Adrenal gland (tissue), 12 donors: ENCODE measurements around the gene ANKS3. TPM values are rescaled to one million over a fixed set of nuclear protein-coding genes. Genes with fewer than 3 reads are reported as not detected.

Experiments used
- DNase-seq, 7 donors: peaks; one replicate each; pipeline ENCODE4 v3.0.0-alpha.2; 2019 to 2020
- H3K27ac ChIP-seq, 5 donors: fragments of 200-600 bp; sonication (generic) in 4 of 5; 1 replicate in 3 of 5; 2 replicates in 2 of 5; pipeline versions ENCODE4 v1.5.1 to v1.8.0; 2016 to 2020; ENCODE audit warnings: mild to moderate bottlenecking in 1 of 5
- H3K27me3 ChIP-seq: fragments of 200-600 bp; 2 replicates; pipeline ENCODE4 v1.8.0; 2021
- H3K36me3 ChIP-seq, 2 donors: fragments of 200-600 bp; replicated peaks in 1 of 2; 1 replicate in 1 of 2; 2 replicates in 1 of 2; pipeline versions ENCODE4 v1.5.1 to v1.8.0; 2018 to 2022
- H3K4me1 ChIP-seq, 2 donors: fragments of 200-600 bp; replicated peaks in 1 of 2; 1 replicate in 1 of 2; 2 replicates in 1 of 2; pipeline versions ENCODE4 v1.5.1 to v1.8.0; 2018 to 2021
- H3K4me3 ChIP-seq, 4 donors: fragments of 200-600 bp; sonication (generic) in 3 of 4; one replicate each; pipeline ENCODE4 v1.5.1; 2016 to 2018
- H3K9me3 ChIP-seq, 3 donors: fragments of 200-600 bp; sonication (generic) in 1 of 3; replicated peaks in 1 of 3; 1 replicate in 2 of 3; 2 replicates in 1 of 3; pipeline versions ENCODE4 v1.5.1 to v1.8.0; 2016 to 2021
- CTCF ChIP-seq, 6 experiments: fragments of 450-650 bp in 4 of 6; fragments of 200-600 bp in 2 of 6; sonication (generic) in 1 of 6; IDR thresholded peaks; 1 replicate in 5 of 6; 2 replicates in 1 of 6; pipeline versions ENCODE4 v1.5.1 to v1.8.0; 2016 to 2021; ENCODE audit warnings: antibody characterized with exemption in 6 of 6, mild to moderate bottlenecking in 2 of 6, moderate library complexity in 1 of 6
- POLR2A ChIP-seq, 2 donors: fragments of 450-650 bp; IDR thresholded peaks; one replicate each; pipeline ENCODE4 v1.6.1; 2017; ENCODE audit warnings: antibody characterized with exemption in 2 of 2, mild to moderate bottlenecking in 2 of 2, moderate library complexity in 1 of 2
- WGBS, 4 donors: extraction: QIAGEN DNeasy Blood & Tissue Kit in 2 of 4; methylation state at CpG; one replicate each; pipeline versions ENCODE4 v1.1.5 to v1.1.7; 2013 to 2017; 5-methylcytosine and 5-hydroxymethylcytosine counted together
- intact Hi-C, 2 donors: fragments of 100-400 bp; cut with DNase I; formaldehyde crosslinking; loops; one replicate each; pipeline versions ENCODE4 v1.14.1 to v1.15.0; 2022 to 2023
- polyA plus RNA-seq, 3 donors: library from polyadenylated mRNA; stranded (reverse); fragments of 200-250 nt in 2 of 3; fragments of 350-450 nt in 1 of 3; fragmentation: Illumina TruSeq in 1 of 3; extraction: RNeasy Lipid Tissue Mini Kit (QIAGEN cat#74804) in 1 of 3; gene quantifications; one replicate each; pipeline ENCODE4 v1.2.3, GENCODE V29; 2013 to 2014
- total RNA-seq, 9 donors: library from RNA; depleted of rRNA in 4 of 9; stranded (reverse); fragments of >200 nt in 4 of 9; fragments of 120-200 nt in 1 of 9; fragmentation: NEBNext Ultra II Directional in 1 of 9; extraction: Animal tissue kit (Norgen Biotek cat#: 25700) in 1 of 9; gene quantifications; one replicate each; pipeline versions ENCODE4 v1.1.0 to v1.2.4, GENCODE V29; 2013 to 2023
- donor health status: healthy with polysubstance abuse.
- donor health status: Bipolar disorder and iron deficiency.
- donor health status: DM: yes; HTN: yes; CAD: no.
- donor health status: DM: no; HTN: no; CAD: no.
- donor health status: DM: no; HTN: no; CAD: no.
- donor health status: DM: yes; HTN: yes; CAD: no.

Gene ANKS3
- total and polyA plus RNA-seq, 12 donors: 7.2 to 118 (median 19.1) TPM

GRCh38 chr16:4778050-4778392 lies 44.0 kb upstream of the ANKS3 start:
- intact Hi-C loops: no loop called here
- no peak for DNase-seq
- Histone ChIP-seq H3K4me3 (no peak overlapping the region), H3K9me3 (no peaks in the 10 kb centered on the region), H3K27ac (no peak overlapping the region), H3K36me3 (no peaks in the 10 kb centered on the region), H3K4me1 (no peaks in the 10 kb centered on the region), H3K27me3 (no peaks in the 10 kb centered on the region)
- 75 to 87% (median 86%) methylated on average over 4 to 5 of the region's 5 CpGs for WGBS, 4 donors
- TF ChIP-seq CTCF (IDR thresholded peaks at IDR 0.05): no peak
- TF ChIP-seq POLR2A (IDR thresholded peaks at IDR 0.05): no peak

GRCh38 chr16:4777339-4778049 lies 43.4 kb upstream of the ANKS3 start:
- no peak for TF ChIP-seq POLR2A (IDR thresholded peaks at IDR 0.05)
- no peak for TF ChIP-seq CTCF (IDR thresholded peaks at IDR 0.05)
- H3K27ac ChIP-seq: no peak overlapping the region
- no peaks in the 10 kb centered on the region for H3K27me3 ChIP-seq
- H3K9me3 ChIP-seq: no peaks in the 10 kb centered on the region
- 74 to 86% (median 81%) methylated on average over 9 to 17 of the region's 17 CpGs for WGBS, 4 donors
- intact Hi-C loops: no loop called here
- no peak overlapping the region for H3K4me3 ChIP-seq
- H3K36me3 ChIP-seq: no peaks in the 10 kb centered on the region
- no peaks in the 10 kb centered on the region for H3K4me1 ChIP-seq
- no peak for DNase-seq

GRCh38 chr16:4776141-4776705 lies 42.2 kb upstream of the ANKS3 start:
- TF ChIP-seq POLR2A (IDR thresholded peaks at IDR 0.05): no peak
- TF ChIP-seq CTCF (IDR thresholded peaks at IDR 0.05): no peak
- WGBS, 4 donors: 80 to 100% (median 92%) methylated on average over 1 to 2 of the region's 2 CpGs
- DNase-seq: no peak

GRCh38 chr16:4775005-4775404 lies 40.9 kb upstream of the ANKS3 start:
- intact Hi-C loops: no loop called here
- no peak overlapping the region for H3K27ac ChIP-seq
- TF ChIP-seq POLR2A (IDR thresholded peaks at IDR 0.05) (no peak), CTCF (IDR thresholded peaks at IDR 0.05) (no peak)
- WGBS, 4 donors: 40 to 87% (median 81%) methylated on average over 1 to 13 of the region's 13 CpGs
- H3K4me3 ChIP-seq: no peak overlapping the region
- no peak for DNase-seq
- H3K36me3 ChIP-seq: no peaks in the 10 kb centered on the region
- no peaks in the 10 kb centered on the region for H3K4me1 ChIP-seq
- H3K27me3 ChIP-seq: no peaks in the 10 kb centered on the region
- no peaks in the 10 kb centered on the region for H3K9me3 ChIP-seq

More at GRCh38 chr16:4776141-4776705, 42.2 kb upstream of the ANKS3 start:
- no peaks in the 10 kb centered on the region for H3K27me3 ChIP-seq
- H3K27ac ChIP-seq: no peak overlapping the region
- H3K36me3 ChIP-seq: no peaks in the 10 kb centered on the region
- no peaks in the 10 kb centered on the region for H3K9me3 ChIP-seq
- H3K4me1 ChIP-seq: no peaks in the 10 kb centered on the region
- H3K4me3 ChIP-seq: no peak overlapping the region
- intact Hi-C loops: no loop called here
